ENCODE data around the gene PCDH11X. TPM values are rescaled to one million over a fixed set of nuclear protein-coding genes. Genes with fewer than 3 reads are reported as not detected.
"Not testable (repeated sequence)": the region's sequence is repeated elsewhere in the genome, so short reads cannot be mapped to it uniquely, and the experiment has no call there.

Gene PCDH11X
- total RNA-seq, result not detected

GRCh38 chrX:91779135-91779534, at the start of gene PCDH11X:
Gene PCDH11X, plus strand, starts transcription at chrX:91779375. Its CDS starts 56,130 bp downstream, at chrX:91835505.
- H3K36me3 Mint-ChIP-seq; DNase-seq; CTCF ChIA-PET; H3K4me1 Mint-ChIP-seq; H3K27me3 Mint-ChIP-seq; H3K9me3 Mint-ChIP-seq (ENCODE audit: low read depth); H3K27ac Mint-ChIP-seq; H3K4me3 Mint-ChIP-seq; ATAC-seq: not testable (repeated sequence)

- H3K36me3 Mint-ChIP-seq; DNase-seq; ATAC-seq; H3K4me3 Mint-ChIP-seq; CTCF ChIA-PET; H3K27me3 Mint-ChIP-seq; H3K27ac Mint-ChIP-seq; H3K9me3 Mint-ChIP-seq (ENCODE audit: low read depth); H3K4me1 Mint-ChIP-seq: not testable (repeated sequence)
Observed at GRCh38 chrX:91747446-91747845, 31.7 kb upstream of the PCDH11X start.

GRCh38 chrX:91753022-91753421, 26.2 kb upstream of the PCDH11X start:
- H3K27me3 Mint-ChIP-seq; H3K4me3 Mint-ChIP-seq; H3K36me3 Mint-ChIP-seq; H3K4me1 Mint-ChIP-seq; H3K27ac Mint-ChIP-seq; ATAC-seq; DNase-seq; H3K9me3 Mint-ChIP-seq (ENCODE audit: low read depth); CTCF ChIA-PET: not testable (repeated sequence)

- H3K4me3 Mint-ChIP-seq; H3K27ac Mint-ChIP-seq; DNase-seq; H3K27me3 Mint-ChIP-seq; H3K4me1 Mint-ChIP-seq; CTCF ChIA-PET; H3K36me3 Mint-ChIP-seq; H3K9me3 Mint-ChIP-seq (ENCODE audit: low read depth): not testable (repeated sequence)
- peak; percentile 93 for ATAC-seq
Observed at GRCh38 chrX:91770619-91771488, 8.3 kb upstream of the PCDH11X start.

GRCh38 chrX:91773943-91774342, 5.2 kb upstream of the PCDH11X start:
- ATAC-seq, result not testable (repeated sequence)

GRCh38 chrX:91780008-91780407, 833 bp downstream of the PCDH11X start:
- DNase-seq; H3K4me3 Mint-ChIP-seq; ATAC-seq; H3K9me3 Mint-ChIP-seq (ENCODE audit: low read depth); H3K4me1 Mint-ChIP-seq; H3K36me3 Mint-ChIP-seq; H3K27ac Mint-ChIP-seq; H3K27me3 Mint-ChIP-seq; CTCF ChIA-PET: not testable (repeated sequence)

More at GRCh38 chrX:91773943-91774342, 5.2 kb upstream of the PCDH11X start:
- H3K27ac Mint-ChIP-seq; DNase-seq; H3K4me1 Mint-ChIP-seq; H3K27me3 Mint-ChIP-seq; H3K4me3 Mint-ChIP-seq; CTCF ChIA-PET; H3K9me3 Mint-ChIP-seq (ENCODE audit: low read depth); H3K36me3 Mint-ChIP-seq: not testable (repeated sequence)

GRCh38 chrX:91780698-91781097, 1.5 kb downstream of the PCDH11X start:
- H3K36me3 Mint-ChIP-seq, CTCF ChIA-PET, H3K4me1 Mint-ChIP-seq: not testable (repeated sequence)

GRCh38 chrX:91781553-91782298, 2.6 kb downstream of the PCDH11X start:
- H3K4me1 Mint-ChIP-seq; H3K9me3 Mint-ChIP-seq (ENCODE audit: low read depth); DNase-seq; H3K36me3 Mint-ChIP-seq; CTCF ChIA-PET; H3K4me3 Mint-ChIP-seq; ATAC-seq; H3K27me3 Mint-ChIP-seq; H3K27ac Mint-ChIP-seq: not testable (repeated sequence)

More at GRCh38 chrX:91780698-91781097, 1.5 kb downstream of the PCDH11X start:
- not testable (repeated sequence) for H3K27ac Mint-ChIP-seq; H3K9me3 Mint-ChIP-seq (ENCODE audit: low read depth); DNase-seq; H3K4me3 Mint-ChIP-seq; ATAC-seq; H3K27me3 Mint-ChIP-seq

- H3K27ac Mint-ChIP-seq; H3K4me1 Mint-ChIP-seq; DNase-seq; H3K9me3 Mint-ChIP-seq (ENCODE audit: low read depth); H3K27me3 Mint-ChIP-seq; CTCF ChIA-PET; ATAC-seq; H3K4me3 Mint-ChIP-seq; H3K36me3 Mint-ChIP-seq: not testable (repeated sequence)
Observed at GRCh38 chrX:91782825-91783224, 3.6 kb downstream of the PCDH11X start.

- ATAC-seq; H3K36me3 Mint-ChIP-seq; CTCF ChIA-PET; DNase-seq; H3K27me3 Mint-ChIP-seq; H3K9me3 Mint-ChIP-seq (ENCODE audit: low read depth); H3K4me3 Mint-ChIP-seq; H3K4me1 Mint-ChIP-seq; H3K27ac Mint-ChIP-seq: not testable (repeated sequence)
Observed at GRCh38 chrX:91817537-91817936, 38.4 kb downstream of the PCDH11X start.

- ATAC-seq; H3K4me1 Mint-ChIP-seq; H3K27me3 Mint-ChIP-seq; H3K4me3 Mint-ChIP-seq; H3K9me3 Mint-ChIP-seq (ENCODE audit: low read depth); DNase-seq; CTCF ChIA-PET; H3K27ac Mint-ChIP-seq; H3K36me3 Mint-ChIP-seq: not testable (repeated sequence)
Observed at GRCh38 chrX:91825321-91825720, 46.1 kb downstream of the PCDH11X start.
